ENCODE data around the gene STARD13. TPM values are rescaled to one million over a fixed set of nuclear protein-coding genes. Genes with fewer than 3 reads are reported as not detected.
A peak's percentile ranks its signal among the peaks of the same experiment; 100 is the strongest.

Gene STARD13
- polyA plus RNA-seq, 1 donor (not counting 4 experiments of a cell fraction or from before 2014, with no cell fraction given), result 11.9 TPM

DNA sequence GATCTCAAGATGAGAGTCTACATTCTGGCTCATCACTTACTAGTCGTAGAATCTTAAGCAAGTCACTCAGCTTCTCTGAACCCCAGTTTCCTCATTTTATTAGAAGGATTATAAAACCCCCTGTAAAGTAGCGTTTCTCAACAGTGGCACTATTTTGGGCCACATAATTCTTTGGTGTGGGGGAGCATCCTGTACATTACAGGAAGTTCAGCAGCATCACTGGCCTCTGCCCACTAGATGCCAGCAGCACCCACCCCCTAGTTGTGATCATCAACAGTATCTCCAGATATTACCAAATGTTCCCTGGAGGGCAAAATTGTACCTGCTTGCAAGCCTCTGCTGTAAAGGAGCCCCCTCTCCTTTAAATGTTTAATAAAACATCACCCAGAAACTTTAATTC lies 22.6 kb downstream of the STARD13 start:
- DNase-seq (ENCODE audit: low read depth, low spot score) (no peak), FAIRE-seq (no peak)
- Histone ChIP-seq H3K4me2 (ENCODE audit: control insufficient read depth, extremely low read depth, insufficient read depth, low read depth, low read length) (no peak overlapping the region), H3K36me3 (ENCODE audit: control insufficient read depth in 2 of 2, extremely low read depth in 1 of 2, insufficient read depth in 2 of 2, low read length in 2 of 2) (peaks cover 0 to 7% of the 10 kb centered on the region in 2 experiments), H3K27me3 (ENCODE audit: control insufficient read depth, extremely low read depth, insufficient read depth, low read length) (no peaks in the 10 kb centered on the region), H3K9me3 (ENCODE audit: control insufficient read depth, low read depth, low read length) (no peaks in the 10 kb centered on the region), H3K9ac (ENCODE audit: control insufficient read depth, extremely low read depth, insufficient read depth, low read length) (no peak overlapping the region), H3K9me1 (ENCODE audit: control insufficient read depth, extremely low read depth, insufficient read depth, low read length) (no peaks in the 10 kb centered on the region), H3K79me2 (ENCODE audit: control insufficient read depth, insufficient read depth, low read length) (peaks cover 67% of the 10 kb centered on the region), H2AFZ (ENCODE audit: control insufficient read depth, low read length) (no peak overlapping the region), H3K27ac (ENCODE audit: control insufficient read depth, insufficient read depth, low read length) (peak overlapping the region; percentile 41), H3K4me1 (ENCODE audit: control insufficient read depth, extremely low read depth, insufficient read depth, low read length) (peaks cover 31% of the 10 kb centered on the region), H3K4me3 (ENCODE audit: control insufficient read depth in 2 of 3, extremely low read depth in 1 of 3, insufficient read depth in 2 of 3, low read depth in 1 of 3, low read length in 3 of 3) (no peak overlapping the region), H4K20me1 (ENCODE audit: control insufficient read depth, extremely low read depth, insufficient read depth, low read length) (no peaks in the 10 kb centered on the region)
- no peak for TF ChIP-seq EZH2 (IDR thresholded peaks at IDR 0.05; ENCODE audit: low read length)
- TF ChIP-seq, protein P1, sequence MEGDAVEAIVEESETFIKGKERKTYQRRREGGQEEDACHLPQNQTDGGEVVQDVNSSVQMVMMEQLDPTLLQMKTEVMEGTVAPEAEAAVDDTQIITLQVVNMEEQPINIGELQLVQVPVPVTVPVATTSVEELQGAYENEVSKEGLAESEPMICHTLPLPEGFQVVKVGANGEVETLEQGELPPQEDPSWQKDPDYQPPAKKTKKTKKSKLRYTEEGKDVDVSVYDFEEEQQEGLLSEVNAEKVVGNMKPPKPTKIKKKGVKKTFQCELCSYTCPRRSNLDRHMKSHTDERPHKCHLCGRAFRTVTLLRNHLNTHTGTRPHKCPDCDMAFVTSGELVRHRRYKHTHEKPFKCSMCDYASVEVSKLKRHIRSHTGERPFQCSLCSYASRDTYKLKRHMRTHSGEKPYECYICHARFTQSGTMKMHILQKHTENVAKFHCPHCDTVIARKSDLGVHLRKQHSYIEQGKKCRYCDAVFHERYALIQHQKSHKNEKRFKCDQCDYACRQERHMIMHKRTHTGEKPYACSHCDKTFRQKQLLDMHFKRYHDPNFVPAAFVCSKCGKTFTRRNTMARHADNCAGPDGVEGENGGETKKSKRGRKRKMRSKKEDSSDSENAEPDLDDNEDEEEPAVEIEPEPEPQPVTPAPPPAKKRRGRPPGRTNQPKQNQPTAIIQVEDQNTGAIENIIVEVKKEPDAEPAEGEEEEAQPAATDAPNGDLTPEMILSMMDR (optimal IDR thresholded peaks at IDR 0.05 in 1 of 3, IDR thresholded peaks at IDR 0.05 in 1 of 3, conservative IDR thresholded peaks at IDR 0.05 in 1 of 3; ENCODE audit: extremely low read depth in 1 of 3, insufficient read depth in 2 of 3, low read length in 3 of 3), result peak in 2 of 3 experiments; percentile 15 to 57
- dilution Hi-C loops (cut with MboI; ENCODE audit: extremely low pct_ligation_motif_present, low sequenced_read_pairs), result no loop called here

DNA sequence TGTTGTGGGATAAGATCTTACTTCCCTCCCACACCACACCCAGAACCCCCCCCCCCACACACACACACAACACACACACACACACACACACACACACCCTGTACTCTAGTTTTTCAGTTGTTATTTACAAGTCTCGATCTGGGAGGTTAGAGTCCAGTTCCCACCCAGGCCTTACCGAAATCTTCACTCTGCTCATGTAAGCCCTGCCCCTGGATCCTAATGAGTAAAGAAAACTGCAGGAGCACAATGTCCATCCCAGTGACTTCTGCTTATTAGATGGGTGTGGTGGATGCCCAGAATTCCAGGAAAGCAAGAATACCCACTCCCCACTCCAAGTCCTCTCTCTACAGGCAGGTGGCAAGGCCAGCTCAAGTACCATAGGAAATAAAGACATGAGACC lies 23.0 kb downstream of the STARD13 start:
- dilution Hi-C loops (cut with MboI; ENCODE audit: extremely low pct_ligation_motif_present, low sequenced_read_pairs), result no loop called here
- no peak overlapping the region for H2AFZ ChIP-seq (ENCODE audit: control insufficient read depth, low read length)
- no peaks in the 10 kb centered on the region for H3K27me3 ChIP-seq (ENCODE audit: control insufficient read depth, extremely low read depth, insufficient read depth, low read length)
- no peak overlapping the region for H3K4me3 ChIP-seq (ENCODE audit: control insufficient read depth in 2 of 3, extremely low read depth in 1 of 3, insufficient read depth in 2 of 3, low read depth in 1 of 3, low read length in 3 of 3)
- H3K4me1 ChIP-seq (ENCODE audit: control insufficient read depth, extremely low read depth, insufficient read depth, low read length), result peaks cover 31% of the 10 kb centered on the region
- peak overlapping the region; percentile 41 for H3K27ac ChIP-seq (ENCODE audit: control insufficient read depth, insufficient read depth, low read length)
- no peaks in the 10 kb centered on the region for H3K9me3 ChIP-seq (ENCODE audit: control insufficient read depth, low read depth, low read length)
- peaks cover 0 to 6% of the 10 kb centered on the region in 2 experiments for H3K36me3 ChIP-seq (ENCODE audit: control insufficient read depth in 2 of 2, extremely low read depth in 1 of 2, insufficient read depth in 2 of 2, low read length in 2 of 2)
- H3K4me2 ChIP-seq (ENCODE audit: control insufficient read depth, extremely low read depth, insufficient read depth, low read depth, low read length), result no peak overlapping the region
- DNase-seq (ENCODE audit: low read depth, low spot score) (no peak), FAIRE-seq (no peak)
- peak overlapping the region; percentile 11 for H3K9ac ChIP-seq (ENCODE audit: control insufficient read depth, extremely low read depth, insufficient read depth, low read length)
- H4K20me1 ChIP-seq (ENCODE audit: control insufficient read depth, extremely low read depth, insufficient read depth, low read length), result no peaks in the 10 kb centered on the region
- H3K79me2 ChIP-seq (ENCODE audit: control insufficient read depth, insufficient read depth, low read length), result peaks cover 67% of the 10 kb centered on the region
- H3K9me1 ChIP-seq (ENCODE audit: control insufficient read depth, extremely low read depth, insufficient read depth, low read length), result no peaks in the 10 kb centered on the region
- TF ChIP-seq EZH2 (IDR thresholded peaks at IDR 0.05; ENCODE audit: low read length), result no peak
- TF ChIP-seq, protein P1 (optimal IDR thresholded peaks at IDR 0.05 in 1 of 3, IDR thresholded peaks at IDR 0.05 in 1 of 3, conservative IDR thresholded peaks at IDR 0.05 in 1 of 3; ENCODE audit: extremely low read depth in 1 of 3, insufficient read depth in 2 of 3, low read length in 3 of 3), result no peak
